Glutamatergic neuron (in vitro differentiated cells): ENCODE measurements around the gene BACH2. TPM values are rescaled to one million over a fixed set of nuclear protein-coding genes. Genes with fewer than 3 reads are reported as not detected.
"Not testable (repeated sequence)": the region's sequence is repeated elsewhere in the genome, so short reads cannot be mapped to it uniquely, and the experiment has no call there.

Source experiments
- DNase-seq: peaks from one replicate; pipeline ENCODE4 v3.0.0; 2022
- H3K27ac Mint-ChIP-seq: one replicate; pipeline ENCODE4 v1.8.0; 2020; ENCODE audit warnings: mild to moderate bottlenecking, mixed read lengths, inconsistent platforms; ENCODE audit not compliant: unreplicated experiment
- H3K27me3 Mint-ChIP-seq: one replicate; pipeline ENCODE4 v1.8.0; 2020; ENCODE audit warnings: mild to moderate bottlenecking, moderate library complexity, mixed read lengths, inconsistent platforms; ENCODE audit not compliant: unreplicated experiment
- H3K36me3 Mint-ChIP-seq: one replicate; pipeline ENCODE4 v1.8.0; 2020; ENCODE audit warnings: mild to moderate bottlenecking, mixed read lengths, inconsistent platforms; ENCODE audit not compliant: unreplicated experiment
- H3K4me1 Mint-ChIP-seq: one replicate; pipeline ENCODE4 v1.8.0; 2020; ENCODE audit warnings: mild to moderate bottlenecking, low read depth, mixed read lengths, inconsistent platforms; ENCODE audit not compliant: unreplicated experiment
- H3K4me3 Mint-ChIP-seq: one replicate; pipeline ENCODE4 v1.8.0; 2020; ENCODE audit warnings: mild to moderate bottlenecking, mixed read lengths, inconsistent platforms; ENCODE audit not compliant: unreplicated experiment
- H3K9me3 Mint-ChIP-seq: one replicate; pipeline ENCODE4 v1.8.0; 2020; ENCODE audit warnings: mild to moderate bottlenecking, moderate library complexity, mixed read lengths, inconsistent platforms; ENCODE audit not compliant: unreplicated experiment
- total RNA-seq: library from RNA; stranded (reverse); fragmentation: NEBNext Ultra II Directional; extraction: Animal tissue kit (Norgen Biotek cat#: 25700); gene quantifications from one replicate; pipeline ENCODE4 v1.2.1, GENCODE V29; 2021; ENCODE audit not compliant: unreplicated experiment
- TF ChIP-seq, protein P1 (sequence below): fragments of 200-600 bp; sonication (generic); IDR thresholded peaks from one replicate; pipeline ENCODE4 v1.5.0; 2021; ENCODE audit not compliant: partially characterized antibody, unreplicated experiment

BACH2 gene
- total RNA-seq, 1 donor from 2014 or later: 96.4 TPM

DNA sequence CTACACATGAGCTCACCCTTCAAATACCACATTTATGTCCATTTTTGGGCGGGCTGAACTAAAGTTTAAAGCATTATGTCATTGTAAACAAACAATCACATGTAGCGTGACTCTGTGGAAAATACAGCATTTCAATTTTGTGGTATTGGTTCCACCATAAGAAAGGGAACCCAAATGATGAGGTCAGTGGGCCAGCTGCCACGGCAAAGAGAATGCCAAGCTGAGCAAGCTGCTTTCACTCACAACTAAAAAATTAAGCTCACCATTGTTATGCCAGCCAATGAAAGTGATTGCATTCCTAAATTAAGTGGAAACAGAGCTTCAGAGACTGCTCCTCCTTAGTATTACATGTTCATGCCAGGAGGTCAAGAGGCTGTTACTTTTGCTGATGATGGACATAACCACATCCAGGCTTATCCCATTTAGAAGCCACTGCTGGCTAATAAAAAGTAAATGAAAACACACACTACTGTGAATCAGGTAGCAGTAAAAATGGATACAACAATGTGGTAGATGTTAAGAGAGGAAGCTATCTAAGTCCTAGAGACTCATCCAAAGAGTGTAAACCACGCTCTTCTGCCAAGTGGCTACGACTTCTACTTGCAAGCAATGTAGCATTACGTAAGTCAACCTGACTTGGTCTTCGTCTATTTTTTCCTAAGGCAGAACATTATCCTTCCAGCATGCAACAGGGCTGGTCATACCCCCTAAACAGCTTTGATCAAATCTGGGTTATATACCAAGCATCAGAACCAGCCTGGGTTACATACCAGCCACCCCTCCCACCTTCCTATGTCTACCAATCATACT, 164.8 kb downstream of the BACH2 start:
- Mint-ChIP-seq H3K4me1 (peaks cover 17% of the 10 kb centered on the region), H3K27me3 (no peaks in the 10 kb centered on the region), H3K27ac (no peak overlapping the region), H3K9me3 (peaks cover 9% of the 10 kb centered on the region), H3K36me3 (no peaks in the 10 kb centered on the region), H3K4me3 (no peak overlapping the region)
- no peak for DNase-seq
- TF ChIP-seq, protein P1, sequence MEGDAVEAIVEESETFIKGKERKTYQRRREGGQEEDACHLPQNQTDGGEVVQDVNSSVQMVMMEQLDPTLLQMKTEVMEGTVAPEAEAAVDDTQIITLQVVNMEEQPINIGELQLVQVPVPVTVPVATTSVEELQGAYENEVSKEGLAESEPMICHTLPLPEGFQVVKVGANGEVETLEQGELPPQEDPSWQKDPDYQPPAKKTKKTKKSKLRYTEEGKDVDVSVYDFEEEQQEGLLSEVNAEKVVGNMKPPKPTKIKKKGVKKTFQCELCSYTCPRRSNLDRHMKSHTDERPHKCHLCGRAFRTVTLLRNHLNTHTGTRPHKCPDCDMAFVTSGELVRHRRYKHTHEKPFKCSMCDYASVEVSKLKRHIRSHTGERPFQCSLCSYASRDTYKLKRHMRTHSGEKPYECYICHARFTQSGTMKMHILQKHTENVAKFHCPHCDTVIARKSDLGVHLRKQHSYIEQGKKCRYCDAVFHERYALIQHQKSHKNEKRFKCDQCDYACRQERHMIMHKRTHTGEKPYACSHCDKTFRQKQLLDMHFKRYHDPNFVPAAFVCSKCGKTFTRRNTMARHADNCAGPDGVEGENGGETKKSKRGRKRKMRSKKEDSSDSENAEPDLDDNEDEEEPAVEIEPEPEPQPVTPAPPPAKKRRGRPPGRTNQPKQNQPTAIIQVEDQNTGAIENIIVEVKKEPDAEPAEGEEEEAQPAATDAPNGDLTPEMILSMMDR: no peak

DNA sequence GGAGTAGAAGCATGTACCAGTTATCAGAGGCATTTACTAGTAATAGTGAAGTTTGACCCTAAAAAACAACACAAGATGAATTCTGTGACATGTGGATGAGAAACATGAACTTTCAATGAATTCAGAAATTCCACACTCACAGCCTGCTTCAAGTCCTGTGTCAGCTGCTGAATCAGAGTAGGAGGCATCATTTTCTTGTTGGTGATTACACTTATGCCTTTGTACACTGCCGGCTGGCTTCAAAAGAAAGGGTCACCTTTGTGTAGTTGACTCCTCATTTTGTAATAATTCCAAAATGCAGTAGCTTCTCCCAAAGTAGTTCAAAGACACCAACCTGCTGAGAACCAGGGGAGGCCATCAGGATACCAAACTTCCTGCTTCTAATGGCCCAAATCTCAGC, 165.5 kb downstream of the BACH2 start:
- no peak overlapping the region for H3K27ac Mint-ChIP-seq
- peaks cover 5% of the 10 kb centered on the region for H3K9me3 Mint-ChIP-seq
- H3K4me3 Mint-ChIP-seq: no peak overlapping the region

DNA sequence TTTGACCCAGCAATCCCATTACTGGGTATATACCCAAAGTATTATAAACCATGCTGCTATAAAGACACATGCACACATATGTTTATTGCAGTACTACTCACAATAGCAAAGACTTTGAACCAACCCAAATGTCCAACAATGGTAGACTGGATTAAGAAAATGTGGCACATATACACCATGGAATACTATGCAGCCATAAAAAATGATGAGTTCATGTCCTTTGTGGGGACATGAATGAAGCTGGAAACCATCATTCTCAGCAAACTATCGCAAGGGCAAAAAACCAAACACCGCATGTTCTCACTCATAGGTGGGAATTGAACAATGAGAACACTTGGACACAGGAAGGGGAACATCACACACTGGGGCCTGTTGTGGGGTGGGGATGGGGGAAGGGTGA, 168.0 kb downstream of the BACH2 start:
- not testable (repeated sequence) for H3K4me3 Mint-ChIP-seq, H3K9me3 Mint-ChIP-seq, H3K4me1 Mint-ChIP-seq, H3K27ac Mint-ChIP-seq, H3K27me3 Mint-ChIP-seq, DNase-seq, H3K36me3 Mint-ChIP-seq

More for the DNA sequence above, 165.5 kb downstream of the BACH2 start:
- no peak for DNase-seq
- H3K4me1 Mint-ChIP-seq: peaks cover 13% of the 10 kb centered on the region
- no peaks in the 10 kb centered on the region for H3K27me3 Mint-ChIP-seq
- H3K36me3 Mint-ChIP-seq: no peaks in the 10 kb centered on the region
- TF ChIP-seq, protein P1: no peak

DNA sequence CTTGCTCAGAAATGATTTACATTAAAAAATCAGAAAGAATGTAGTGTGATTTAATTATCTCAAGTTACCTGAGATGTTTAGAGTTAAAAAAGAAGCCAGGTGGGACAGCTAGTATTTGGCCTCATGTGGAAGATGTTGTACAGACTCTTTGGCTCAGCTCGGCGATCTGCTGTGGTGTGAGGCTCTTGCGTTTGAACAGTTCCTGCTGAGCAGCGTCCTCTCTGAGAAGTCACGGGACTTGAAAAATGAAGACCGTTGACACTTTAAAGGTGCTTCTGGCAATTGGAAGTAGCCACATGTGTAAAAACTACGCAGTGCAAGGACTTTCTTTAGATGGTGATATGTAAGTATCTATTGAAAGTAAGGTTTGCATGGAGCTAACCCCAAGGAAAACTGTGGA, 169.0 kb downstream of the BACH2 start:
- Mint-ChIP-seq H3K4me1 (no peaks in the 10 kb centered on the region), H3K27me3 (no peaks in the 10 kb centered on the region), H3K36me3 (peaks cover 6% of the 10 kb centered on the region), H3K4me3 (no peak overlapping the region), H3K9me3 (peaks cover 2% of the 10 kb centered on the region), H3K27ac (no peak overlapping the region)
- TF ChIP-seq, protein P1: no peak
- no peak for DNase-seq

DNA sequence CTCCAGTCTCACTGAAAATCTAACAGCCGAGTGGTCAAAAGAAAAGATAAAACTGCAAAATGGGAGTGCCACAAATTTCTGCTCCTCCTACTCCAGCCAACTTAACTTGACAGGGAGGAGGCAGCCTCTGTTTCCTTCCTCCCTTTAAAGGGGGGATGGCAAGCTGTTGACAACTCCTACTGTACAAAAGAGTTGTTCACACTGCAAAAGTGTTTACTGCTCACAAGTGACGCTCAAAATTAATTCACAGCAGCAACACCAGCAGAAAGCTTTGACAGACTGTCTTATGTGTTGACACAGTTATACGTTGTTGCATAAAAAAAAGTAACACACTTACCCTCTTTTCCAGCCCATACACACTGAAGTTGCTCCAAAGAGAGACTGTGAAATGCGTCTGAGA, 169.8 kb downstream of the BACH2 start:
- H3K27me3 Mint-ChIP-seq: no peaks in the 10 kb centered on the region
- no peaks in the 10 kb centered on the region for H3K4me1 Mint-ChIP-seq
- H3K9me3 Mint-ChIP-seq: peaks cover 4% of the 10 kb centered on the region
- H3K27ac Mint-ChIP-seq: no peak overlapping the region
- TF ChIP-seq, protein P1: no peak
- DNase-seq: no peak
- peaks cover 6% of the 10 kb centered on the region for H3K36me3 Mint-ChIP-seq
- H3K4me3 Mint-ChIP-seq: no peak overlapping the region
